ENCODE results near the gene FUT6.

FUT6 gene

DNA sequence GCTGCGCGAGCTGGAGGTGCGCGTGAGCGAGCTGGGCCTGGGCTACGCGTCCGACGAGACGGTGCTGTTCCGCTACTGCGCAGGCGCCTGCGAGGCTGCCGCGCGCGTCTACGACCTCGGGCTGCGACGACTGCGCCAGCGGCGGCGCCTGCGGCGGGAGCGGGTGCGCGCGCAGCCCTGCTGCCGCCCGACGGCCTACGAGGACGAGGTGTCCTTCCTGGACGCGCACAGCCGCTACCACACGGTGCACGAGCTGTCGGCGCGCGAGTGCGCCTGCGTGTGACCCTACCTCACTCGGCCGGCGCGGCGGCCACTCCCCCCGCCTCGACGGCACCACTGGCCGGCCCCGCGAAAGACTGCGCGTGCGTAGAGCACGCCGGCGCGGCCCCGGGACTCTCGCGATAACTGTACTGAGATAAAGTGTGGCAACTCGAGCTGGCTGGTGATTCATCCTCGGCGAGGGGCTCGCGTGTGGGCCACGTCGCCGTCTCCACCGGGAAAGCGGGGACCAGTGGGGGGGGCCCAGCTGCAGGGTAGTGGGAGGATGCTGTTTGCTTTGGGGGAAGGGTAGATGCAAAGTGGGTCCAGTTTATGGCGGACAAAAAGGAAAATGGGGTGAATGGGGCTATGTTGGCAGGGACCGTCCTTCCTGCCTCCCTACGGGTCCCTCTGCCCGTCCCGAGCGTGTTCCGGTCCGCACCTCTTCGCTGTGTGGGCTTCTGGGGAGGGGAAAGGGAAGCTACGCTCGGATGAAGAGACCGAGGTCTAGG, 11.4 kb downstream of the FUT6 start:
- DNase-seq (ENCODE audit: low spot score) = peak; percentile 93

GRCh38 chr19:5827342-5827890, 12.1 kb downstream of the FUT6 start:
- DNase-seq (ENCODE audit: low spot score) = no peak

DNA sequence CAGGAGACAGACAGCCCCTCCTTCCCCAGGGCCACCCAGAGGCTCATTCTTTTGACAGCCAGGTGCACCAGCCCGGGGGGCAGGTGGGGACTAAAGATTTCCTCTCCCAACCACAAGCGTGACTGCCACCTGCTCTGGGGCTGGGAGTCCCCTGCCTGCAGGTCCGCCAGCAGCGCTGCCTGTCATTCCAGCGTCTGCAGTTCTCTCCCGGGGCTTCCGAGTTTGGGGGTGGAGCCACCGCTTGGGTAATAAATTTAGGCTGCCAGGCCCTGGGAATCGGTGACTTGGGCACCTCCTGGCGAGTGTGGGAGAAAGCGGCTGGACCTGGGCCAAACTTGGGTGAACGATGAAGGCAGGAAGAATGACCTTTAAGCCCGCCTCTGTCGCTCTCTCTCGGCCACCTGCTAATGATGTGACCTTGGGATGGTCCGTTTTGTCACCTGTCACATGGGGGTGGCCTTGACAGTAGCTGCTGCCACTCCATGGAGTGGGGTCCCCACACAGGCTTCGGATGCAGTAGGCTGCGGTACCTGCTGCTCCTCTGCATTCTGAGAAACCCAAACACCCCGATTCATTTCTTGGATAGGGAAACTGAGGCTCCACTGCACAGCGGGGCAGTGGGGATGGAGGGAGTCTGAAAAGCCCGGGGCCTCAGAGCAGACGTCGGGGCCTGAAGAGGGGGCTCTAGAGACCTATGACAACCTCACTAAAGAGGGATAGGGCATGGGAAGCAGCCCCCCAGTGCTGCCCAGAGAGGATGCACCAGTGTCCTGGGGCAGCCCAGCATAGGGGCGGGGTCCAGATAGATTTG, 12.8 kb downstream of the FUT6 start:
- DNase-seq (ENCODE audit: low spot score) = peak; percentile 85

GRCh38 chr19:5825178-5825577, 14.3 kb downstream of the FUT6 start:
- DNase-seq (ENCODE audit: low spot score) = no peak

DNA sequence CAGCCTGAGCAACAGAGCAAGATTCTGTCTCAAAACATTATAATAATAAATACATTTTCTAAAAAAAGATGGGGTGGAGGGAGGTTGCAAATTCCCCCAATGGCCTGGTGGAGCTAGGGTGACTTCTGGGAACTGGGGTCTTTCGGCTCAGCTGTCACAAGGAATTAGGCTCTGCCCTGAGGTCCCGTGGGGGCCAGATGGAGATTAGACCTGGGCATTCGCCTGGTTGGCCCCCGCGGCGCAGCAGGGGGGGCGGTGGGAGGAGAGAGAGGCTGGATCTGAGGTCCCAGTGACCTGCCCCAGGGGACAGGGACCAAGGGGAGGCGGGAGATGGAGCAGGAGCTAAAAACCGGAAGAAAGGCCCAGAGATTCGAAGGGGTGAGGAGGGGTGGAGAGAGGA, 14.8 kb downstream of the FUT6 start:
- no peak for DNase-seq (ENCODE audit: low spot score)

GRCh38 chr19:5823579-5824281, 15.8 kb downstream of the FUT6 start:
- peak; percentile 52 for DNase-seq (ENCODE audit: low spot score)

DNA sequence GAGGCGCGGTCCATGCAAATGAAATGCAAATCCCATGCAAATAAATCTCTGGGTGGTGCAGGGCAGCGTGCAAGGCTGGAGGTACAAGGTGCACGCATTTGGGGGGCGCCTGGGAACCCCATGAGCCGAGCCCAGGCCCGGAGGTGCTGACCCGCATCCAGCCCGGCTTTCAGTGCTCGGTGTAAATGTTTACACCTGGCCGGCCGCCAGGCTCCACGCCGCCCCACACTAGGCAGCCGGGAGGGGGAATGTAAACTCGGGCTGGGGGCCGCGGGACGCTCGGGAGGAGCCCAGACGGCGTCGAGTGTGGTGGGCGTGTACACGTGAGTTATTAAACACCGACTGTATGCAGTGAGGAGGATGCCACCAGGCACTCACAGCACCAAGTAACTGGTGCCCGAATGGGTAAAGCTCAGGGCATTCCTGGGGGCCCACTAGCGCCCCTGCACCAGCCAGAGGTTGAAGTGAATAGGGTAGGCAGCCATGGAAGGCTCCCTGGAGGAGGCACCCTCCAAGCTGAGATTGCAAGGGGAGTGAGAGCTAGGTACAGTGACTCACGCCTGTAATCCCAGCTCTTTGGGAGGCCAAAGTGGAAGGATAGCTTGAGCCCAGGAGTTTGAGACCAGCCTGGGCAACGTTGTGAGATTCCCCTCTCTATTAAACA, 17.2 kb downstream of the FUT6 start:
- DNase-seq (ENCODE audit: low spot score) = no peak

GRCh38 chr19:5821521-5822180, 17.9 kb downstream of the FUT6 start:
- DNase-seq (ENCODE audit: low spot score) = no peak

DNA sequence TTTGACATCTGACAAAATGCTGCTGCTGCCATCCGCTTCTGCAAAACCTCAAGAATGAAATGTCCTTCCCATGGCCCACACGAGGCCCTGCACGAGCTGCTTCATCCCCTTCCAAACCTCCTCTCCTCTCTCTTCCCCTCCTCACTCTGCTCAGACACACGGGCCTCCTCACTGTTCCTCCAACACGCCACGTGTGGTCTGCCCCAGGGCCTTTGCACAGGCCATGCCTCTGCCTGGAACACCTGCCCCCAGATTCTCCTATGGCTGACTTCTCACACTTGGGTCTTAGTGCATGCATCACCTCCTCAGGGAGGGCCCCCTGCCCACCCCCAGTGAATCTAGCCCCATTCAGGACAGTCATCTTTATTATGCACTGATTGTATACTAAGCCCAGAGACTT, 18.7 kb downstream of the FUT6 start:
- no peak for DNase-seq (ENCODE audit: low spot score)

DNA sequence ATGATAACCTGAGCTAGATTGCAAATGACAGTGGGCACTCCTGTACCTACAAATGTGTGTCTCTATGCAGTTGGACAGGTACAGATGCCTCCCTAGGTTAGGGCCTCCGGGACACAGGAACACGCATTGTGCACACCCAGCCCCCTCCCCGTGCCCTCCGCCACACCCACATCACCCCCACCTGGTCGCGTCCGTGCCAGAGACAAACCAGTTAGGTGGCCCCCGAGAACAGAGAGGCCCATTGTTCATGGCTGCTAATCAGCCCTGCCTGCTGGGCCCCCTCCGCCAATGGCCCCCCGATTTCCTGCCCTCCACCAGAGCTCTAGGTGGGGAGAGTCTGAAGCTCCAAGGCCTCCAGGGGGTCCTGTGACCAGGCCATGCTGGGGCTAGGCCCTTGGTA, 20.9 kb downstream of the FUT6 start:
- DNase-seq (ENCODE audit: low spot score) = no peak

DNA sequence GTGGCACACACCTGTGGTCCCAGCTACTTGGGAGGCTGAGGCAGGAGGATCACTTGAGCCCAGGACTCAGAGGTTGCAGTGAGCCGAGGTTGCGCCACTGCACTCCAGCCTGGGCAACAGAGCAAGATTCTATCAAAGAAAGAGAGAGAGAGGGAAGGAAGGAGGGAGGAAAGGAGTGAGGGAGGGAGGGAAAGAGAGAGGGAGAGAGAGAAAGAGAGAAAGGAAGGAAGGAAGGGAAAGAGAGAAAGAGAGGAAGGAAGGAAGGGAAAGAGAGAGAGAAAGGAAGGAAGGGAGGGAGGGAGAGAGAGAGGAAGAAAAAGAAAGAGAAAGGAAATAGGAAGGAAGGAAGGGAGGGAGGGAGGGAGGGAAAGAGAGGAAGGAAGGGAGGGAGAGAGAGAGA, 22.3 kb downstream of the FUT6 start:
- DNase-seq (ENCODE audit: low spot score) = no peak

DNA sequence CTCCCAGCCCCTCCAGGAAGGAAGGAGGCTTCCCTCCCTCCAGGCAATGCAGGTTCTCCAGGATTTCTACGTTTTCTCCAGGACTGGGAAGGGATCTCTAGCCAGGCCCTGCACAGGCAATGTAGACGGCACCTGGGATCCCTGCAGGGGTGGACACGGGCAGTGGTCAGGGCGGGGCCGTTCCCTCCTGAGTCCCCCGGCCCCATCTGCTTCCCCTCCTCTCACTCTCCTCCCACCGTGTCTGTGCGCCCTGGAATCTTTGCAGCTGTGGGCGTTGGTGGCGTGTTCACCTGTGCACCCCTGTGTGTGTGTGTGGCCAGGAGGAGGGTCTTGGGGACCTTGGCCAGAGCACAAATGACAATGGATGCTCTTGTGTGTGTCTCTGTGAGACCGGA, 24.7 kb downstream of the FUT6 start:
- DNase-seq (ENCODE audit: low spot score) = no peak

GRCh38 chr19:5814123-5814851, 25.2 kb downstream of the FUT6 start:
- DNase-seq (ENCODE audit: low spot score) = no peak

GRCh38 chr19:5811117-5811516, 28.4 kb downstream of the FUT6 start:
- no peak for DNase-seq (ENCODE audit: low spot score)

DNA sequence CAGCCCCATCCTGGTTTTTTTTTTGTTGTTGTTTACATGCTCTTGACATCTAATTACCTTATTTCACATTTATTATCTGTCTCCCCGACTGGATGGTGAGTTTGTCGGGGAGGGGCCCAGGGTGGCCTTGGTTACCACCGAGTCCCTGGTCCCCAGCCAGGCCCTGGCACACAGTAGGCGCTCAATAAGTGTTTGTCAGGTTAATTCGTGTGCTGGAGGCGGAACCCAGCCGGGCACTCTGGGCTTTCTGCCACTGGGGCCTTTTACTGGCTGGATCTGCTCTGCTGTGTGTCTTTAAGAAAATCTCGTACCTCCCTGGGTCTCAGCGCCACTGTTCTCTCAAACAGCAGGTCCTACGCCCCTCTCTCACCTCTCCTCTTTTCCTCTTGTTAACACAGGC, 30.0 kb downstream of the FUT6 start:
- DNase-seq (ENCODE audit: low spot score) = no peak

GRCh38 chr19:5809053-5809452, 30.4 kb downstream of the FUT6 start:
- DNase-seq (ENCODE audit: low spot score) = no peak

DNA sequence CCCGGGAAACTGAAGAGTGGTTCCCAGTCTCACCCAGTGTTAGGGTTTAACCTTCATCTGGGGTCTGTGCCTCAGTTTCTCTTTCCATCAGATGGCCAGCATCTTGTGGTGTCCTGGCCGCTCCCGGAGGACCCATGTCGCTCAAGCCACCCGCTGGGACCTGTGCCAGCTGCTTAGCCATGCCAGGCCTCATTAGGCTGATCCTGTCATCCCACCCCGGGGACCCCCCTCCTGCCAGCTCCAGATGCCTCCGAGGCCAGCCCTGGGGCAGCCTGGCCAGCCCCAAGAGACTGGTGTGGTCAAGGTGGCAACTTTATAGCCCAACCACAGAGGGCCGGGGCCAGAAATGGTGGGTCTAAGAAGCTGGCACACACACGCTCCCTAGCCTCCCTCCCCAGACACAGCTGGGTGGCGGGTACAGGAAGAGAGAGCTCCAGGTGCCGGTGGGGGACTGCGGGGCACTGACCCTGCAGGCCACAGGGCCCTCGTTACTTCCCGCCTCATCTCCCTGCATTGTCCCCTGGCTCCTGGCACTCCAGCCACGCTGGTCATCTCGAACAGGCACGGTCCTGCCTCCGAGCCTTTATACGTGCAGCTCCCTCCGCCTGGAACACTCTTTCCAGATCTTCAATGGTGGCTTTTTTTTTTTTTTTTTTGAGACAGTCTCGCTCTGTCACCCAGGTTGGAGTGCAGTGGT, 31.2 kb downstream of the FUT6 start:
- no peak for DNase-seq (ENCODE audit: low spot score)

GRCh38 chr19:5806905-5807304, 32.6 kb downstream of the FUT6 start:
- DNase-seq (ENCODE audit: low spot score) = no peak

DNA sequence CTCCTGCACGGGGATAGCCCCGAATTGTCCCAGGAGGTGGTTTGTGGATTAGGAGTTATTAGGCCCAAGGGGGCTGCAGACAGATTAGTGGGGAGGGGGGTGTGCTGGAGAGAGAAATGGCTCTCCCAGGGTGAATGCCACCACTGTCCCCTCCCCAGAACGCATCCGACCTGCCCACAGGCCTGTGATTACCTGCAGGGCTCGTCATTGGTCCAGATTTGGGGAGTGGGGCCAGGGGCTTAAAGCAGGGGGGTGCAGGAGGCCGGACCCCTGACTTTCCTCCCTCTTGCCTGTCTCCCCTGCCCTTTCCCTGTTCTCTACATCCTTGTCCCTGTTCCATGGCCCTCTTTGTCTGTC, 33.4 kb downstream of the FUT6 start:
- DNase-seq (ENCODE audit: low spot score) = no peak

Measured in SK-N-DZ (cell line).